HepG2 (cell line): ENCODE measurements around the gene PRM3. TPM values are rescaled to one million over a fixed set of nuclear protein-coding genes. Genes with fewer than 3 reads are reported as not detected.

ENCODE experiments used
- ATAC-seq: fragments of 200-7000 bp; cut with Tn5 transposase; 3 replicates; pipeline ENCODE4 v1.9.1; 2020; ENCODE audit warnings: mild to moderate bottlenecking, moderate library complexity
- BruUV-seq: library from RNA; stranded (reverse); fragments of 400-500 nt; replicated peaks from 2 replicates; lab custom pipeline; 2021; lab: Mats Ljungman, UMichigan
- CTCF ChIA-PET: fragments of 300-600 bp; formaldehyde crosslinking; extraction: SDS; loops from one replicate; lab custom pipeline; 2021; ENCODE audit warnings: low total read pairs, inconsistent platforms, low intra/inter-chr PET ratio; lab: Yijun Ruan, JAX
- POLR2A ChIA-PET: fragments of 350-600 bp; sonication (Branson Sonifier 250); formaldehyde crosslinking; loops from one replicate; lab custom pipeline; 2020; ENCODE audit warnings: antibody characterized with exemption, inconsistent platforms; lab: Yijun Ruan, JAX
- DNase-seq: peaks from one replicate; pipeline ENCODE4 v3.0.0-alpha.2; 2015; ENCODE audit warnings: low spot score
- FAIRE-seq: peaks from 3 replicates; lab custom pipeline; 2011; peaks lifted over from hg19 to GRCh38; lab: Jason Lieb, UNC
- H2AFZ ChIP-seq: one replicate; pipeline ENCODE4 v1.6.1; 2011; ENCODE audit warnings: low read length, inconsistent platforms
- H3K27ac ChIP-seq: fragments of 300-600 bp; 3 replicates; pipeline ENCODE4 v1.8.0; 2011; ENCODE audit warnings: mixed run types, mild to moderate bottlenecking, mixed read lengths, low read length, inconsistent platforms; ENCODE audit not compliant: insufficient read depth; ENCODE audit errors: extremely low read length
- H3K27me3 ChIP-seq, 2 experiments: fragments of 200-600 bp in 1 of 2; 2 replicates in 1 of 2; 3 replicates in 1 of 2; pipeline versions ENCODE4 v1.6.0 to v1.8.0; 2011; ENCODE audit warnings: low read length in 2 of 2, mild to moderate bottlenecking in 2 of 2, moderate library complexity in 2 of 2, inconsistent platforms in 1 of 2; ENCODE audit not compliant: insufficient read depth in 2 of 2, control insufficient read depth in 1 of 2
- H3K36me3 ChIP-seq, 2 experiments: fragments of 200-600 bp in 1 of 2; replicated peaks in 1 of 2; 2 replicates in 1 of 2; 3 replicates in 1 of 2; pipeline versions ENCODE4 v1.5.1 to v1.8.0; 2011; ENCODE audit warnings: low read length in 2 of 2, inconsistent platforms in 1 of 2; ENCODE audit not compliant: insufficient read depth in 2 of 2, control insufficient read depth in 1 of 2
- H3K4me1 ChIP-seq: 2 replicates; pipeline ENCODE4 v1.5.1; 2012; ENCODE audit warnings: low read length, inconsistent platforms; ENCODE audit not compliant: insufficient read depth
- H3K4me2 ChIP-seq: 2 replicates; pipeline ENCODE4 v1.6.0; 2011; ENCODE audit warnings: low read depth, low read length, inconsistent platforms
- H3K4me3 ChIP-seq, 3 experiments: fragments of 200-600 bp in 1 of 3; sonication (generic), shearing (Covaris generic) in 1 of 3; replicated peaks in 1 of 3; 2 replicates each; pipeline ENCODE4 v1.5.1; 2011 to 2016; ENCODE audit warnings: low read length in 3 of 3, inconsistent platforms in 2 of 3, low read depth in 2 of 3, mild to moderate bottlenecking in 2 of 3, control low read depth in 1 of 3, mixed read lengths in 1 of 3; ENCODE audit not compliant: insufficient read depth in 1 of 3
- H3K79me2 ChIP-seq: one replicate; pipeline ENCODE4 v1.6.1; 2011; ENCODE audit warnings: low read length, inconsistent platforms; ENCODE audit not compliant: insufficient read depth
- H3K9ac ChIP-seq: 2 replicates; pipeline ENCODE4 v1.6.0; 2011; ENCODE audit warnings: mild to moderate bottlenecking, low read depth, low read length, inconsistent platforms; ENCODE audit not compliant: insufficient read depth
- H3K9me3 ChIP-seq: 2 replicates; pipeline ENCODE4 v1.5.1; 2012; ENCODE audit warnings: mild to moderate bottlenecking, low read length
- H4K20me1 ChIP-seq: 2 replicates; pipeline ENCODE4 v1.6.0; 2011; ENCODE audit warnings: inconsistent platforms, mild to moderate bottlenecking, low read length, moderate library complexity; ENCODE audit not compliant: insufficient read depth
- EP300 ChIP-seq, 3 experiments: sonication (generic) in 1 of 3; formaldehyde crosslinking in 1 of 3; IDR thresholded peaks; 2 replicates each; pipeline versions ENCODE4 v1.5.1 to v1.6.1; 2011 to 2020; ENCODE audit warnings: low read depth in 2 of 3, low read length in 2 of 3, borderline replicate concordance in 1 of 3, improper control_type of control experiment in 1 of 3, mild to moderate bottlenecking in 1 of 3, missing genetic modification reagents in 1 of 3, moderate library complexity in 1 of 3
- HNRNPL ChIP-seq: fragments of 200-400 bp; formaldehyde crosslinking; IDR thresholded peaks from 2 replicates; pipeline ENCODE4 v1.6.1; 2017; ENCODE audit warnings: mild to moderate bottlenecking, low read depth, low read length
- JUN ChIP-seq: sonication (generic); formaldehyde crosslinking; IDR thresholded peaks from 2 replicates; pipeline ENCODE4 v1.4.0; 2020; ENCODE audit warnings: mild to moderate bottlenecking, missing genetic modification reagents
- NFE2L1 ChIP-seq: sonication (generic); formaldehyde crosslinking; IDR thresholded peaks from 2 replicates; pipeline ENCODE4 v1.4.0; 2020; ENCODE audit warnings: missing genetic modification reagents, mild to moderate bottlenecking, borderline replicate concordance
- RFXAP ChIP-seq: sonication (generic); formaldehyde crosslinking; IDR thresholded peaks from 2 replicates; pipeline ENCODE4 v1.4.0; 2020; ENCODE audit warnings: missing genetic modification reagents, borderline replicate concordance
- ZFP62 ChIP-seq: sonication (generic); formaldehyde crosslinking; IDR thresholded peaks from 2 replicates; pipeline ENCODE4 v1.4.0; 2020; ENCODE audit warnings: missing genetic modification reagents
- ZFX ChIP-seq: sonication (generic); formaldehyde crosslinking; IDR thresholded peaks from 2 replicates; pipeline ENCODE4 v1.4.0; 2020; ENCODE audit warnings: mild to moderate bottlenecking, low read depth, missing genetic modification reagents, moderate library complexity
- ZKSCAN1 ChIP-seq: fragments of 150-350 bp; IDR thresholded peaks from 2 replicates; pipeline ENCODE4 v1.6.1; 2014; ENCODE audit warnings: low read length
- ZNF263 ChIP-seq: sonication (generic); formaldehyde crosslinking; IDR thresholded peaks from 2 replicates; pipeline ENCODE4 v1.4.0; 2020; ENCODE audit warnings: missing genetic modification reagents
- ZNF672 ChIP-seq: sonication (generic); formaldehyde crosslinking; IDR thresholded peaks from 2 replicates; pipeline ENCODE4 v1.8.1; 2022; ENCODE audit warnings: missing genetic modification reagents
- ZNF891 ChIP-seq: sonication (generic); formaldehyde crosslinking; IDR thresholded peaks from 2 replicates; pipeline ENCODE4 v1.5.0; 2020; ENCODE audit warnings: mild to moderate bottlenecking, missing genetic modification reagents
- WGBS: methylation state at CpG from one replicate; pipeline ENCODE4 v1.1.6; 2017; ENCODE audit warnings: low lambda C conversion rate; 5-methylcytosine and 5-hydroxymethylcytosine counted together
- in situ Hi-C: cut with HindIII; loops from 2 replicates; pipeline ENCODE4 v1.10.0; 2017; ENCODE audit warnings: low pct_unique_long_range_greater_than_20kb; ENCODE audit not compliant: extremely low pct_ligation_motif_present
- intact Hi-C: fragments of 100-400 bp; cut with micrococcal nuclease; formaldehyde crosslinking; loops from one replicate; pipeline ENCODE4 v1.10.0; 2022; ENCODE audit not compliant: unreplicated experiment
- polyA plus RNA-seq, 8 experiments: library from polyadenylated mRNA; depleted of rRNA in 3 of 8; stranded (reverse) in 7 of 8; unstranded in 1 of 8; fragments of >200 nt; fragmentation: Illumina TruSeq in 4 of 8; extraction: Trizol in 4 of 8; gene quantifications; 2 replicates each; pipeline versions ENCODE4 v1.2.1 to v1.2.3, GENCODE V29; 2011 to 2016; ENCODE audit warnings: low read depth in 4 of 8, missing spikeins in 1 of 8, mixed read lengths in 1 of 8; ENCODE audit not compliant: insufficient read depth in 1 of 8
- total RNA-seq, 5 experiments: library from RNA; depleted of rRNA; stranded (reverse); fragments of >200 nt; fragmentation: Illumina TruSeq; extraction: Trizol; gene quantifications; 2 replicates each; pipeline ENCODE4 v1.2.3, GENCODE V29; 2016; ENCODE audit warnings: low read depth in 1 of 5
- TF ChIP-seq, protein P1 (sequence below): sonication (generic); formaldehyde crosslinking; IDR thresholded peaks from 2 replicates; pipeline ENCODE4 v1.8.1; 2023; ENCODE audit warnings: mild to moderate bottlenecking, missing genetic modification reagents
- TF ChIP-seq, protein P2 (sequence below): sonication (generic); formaldehyde crosslinking; conservative IDR thresholded peaks from 2 replicates; pipeline ENCODE4 v1.8.0; 2022; ENCODE audit warnings: mild to moderate bottlenecking, moderate library complexity, missing genetic modification reagents
- TF ChIP-seq, protein P3 (sequence below): sonication (generic); formaldehyde crosslinking; IDR thresholded peaks from 2 replicates; pipeline ENCODE4 v1.4.0; 2020; ENCODE audit warnings: mild to moderate bottlenecking, low read depth, missing genetic modification reagents

The PRM3 gene
- total and polyA plus RNA-seq, 2 of the 13 experiments (the other 11 are each of a cell fraction or from before 2014, with no cell fraction given), result not detected

DNA sequence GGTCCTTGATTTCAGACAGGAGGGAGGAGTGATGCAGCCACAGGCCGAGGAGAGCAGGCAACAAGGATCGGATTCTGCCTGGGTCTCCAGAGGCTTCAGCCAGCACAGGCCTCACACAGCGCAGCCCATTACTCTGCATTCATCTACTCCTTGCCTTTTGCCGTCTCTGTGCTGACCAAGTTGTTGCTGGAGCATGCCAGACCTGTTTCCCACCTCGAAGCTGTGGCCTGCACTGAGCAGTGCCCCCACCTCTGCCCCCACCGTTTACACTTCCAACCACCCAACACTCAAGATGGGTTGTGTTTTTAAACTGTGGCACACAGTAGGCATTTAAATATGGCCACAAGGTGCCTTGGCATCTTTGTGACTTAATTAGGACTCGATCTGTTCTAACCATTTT lies 1.5 kb upstream of the PRM3 start (continued):
- TF ChIP-seq, protein P1, sequence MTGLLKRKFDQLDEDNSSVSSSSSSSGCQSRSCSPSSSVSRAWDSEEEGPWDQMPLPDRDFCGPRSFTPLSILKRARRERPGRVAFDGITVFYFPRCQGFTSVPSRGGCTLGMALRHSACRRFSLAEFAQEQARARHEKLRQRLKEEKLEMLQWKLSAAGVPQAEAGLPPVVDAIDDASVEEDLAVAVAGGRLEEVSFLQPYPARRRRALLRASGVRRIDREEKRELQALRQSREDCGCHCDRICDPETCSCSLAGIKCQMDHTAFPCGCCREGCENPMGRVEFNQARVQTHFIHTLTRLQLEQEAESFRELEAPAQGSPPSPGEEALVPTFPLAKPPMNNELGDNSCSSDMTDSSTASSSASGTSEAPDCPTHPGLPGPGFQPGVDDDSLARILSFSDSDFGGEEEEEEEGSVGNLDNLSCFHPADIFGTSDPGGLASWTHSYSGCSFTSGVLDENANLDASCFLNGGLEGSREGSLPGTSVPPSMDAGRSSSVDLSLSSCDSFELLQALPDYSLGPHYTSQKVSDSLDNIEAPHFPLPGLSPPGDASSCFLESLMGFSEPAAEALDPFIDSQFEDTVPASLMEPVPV, result no peak
- TF ChIP-seq ZFP62 (CRISPR knock-in tag) (no peak), ZNF891 (CRISPR knock-in tag) (peak; percentile 89), ZKSCAN1 (0 out of 2 replicates have a peak, but pooled peaks have one; percentile 41), RFXAP (CRISPR knock-in tag) (no peak), JUN (CRISPR knock-in tag) (no peak)

DNA sequence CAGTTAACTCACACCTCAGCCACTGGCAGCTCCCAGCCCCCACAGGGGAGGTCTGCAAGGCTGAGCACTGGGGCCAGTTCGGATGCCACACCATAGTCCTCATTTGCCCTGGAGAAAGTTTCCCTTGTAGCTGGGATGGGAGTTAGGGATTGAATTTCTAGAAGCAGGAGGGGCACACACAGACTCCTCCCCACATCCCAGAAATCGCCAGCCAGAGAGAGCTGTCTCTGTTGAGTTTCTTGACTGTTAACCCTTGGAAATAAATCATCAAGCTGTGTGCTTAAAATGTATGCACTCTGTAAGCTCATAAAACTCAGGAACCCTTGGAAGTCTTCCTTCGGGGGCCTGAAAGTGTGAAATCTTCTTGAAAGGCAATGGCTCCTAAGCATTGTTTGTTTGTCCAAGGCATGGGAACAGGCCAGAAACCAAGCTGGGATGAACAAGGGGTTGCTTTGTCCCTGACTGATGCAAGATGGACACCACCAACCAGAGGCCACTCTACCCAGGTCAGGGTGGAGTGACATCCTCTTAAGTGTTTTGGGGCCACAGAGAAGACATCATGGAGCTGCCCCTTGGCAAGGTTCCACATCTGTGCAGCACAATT lies 394 bp upstream of the PRM3 start:
- FAIRE-seq (peak; percentile 83), DNase-seq (peak; percentile 91), ATAC-seq (peak; percentile 60)
- intact Hi-C loops, result no loop called here
- Histone ChIP-seq H3K27me3 (no peaks in the 10 kb centered on the region), H4K20me1 (no peaks in the 10 kb centered on the region), H3K9me3 (no peaks in the 10 kb centered on the region), H3K4me3 (no peak overlapping the region), H3K36me3 (no peaks in the 10 kb centered on the region), H3K4me2 (peak overlapping the region; percentile 38), H3K79me2 (no peaks in the 10 kb centered on the region), H2AFZ (peak overlapping the region; percentile 73), H3K4me1 (peaks cover 92% of the 10 kb centered on the region), H3K27ac (peak overlapping the region; percentile 81), H3K9ac (peak overlapping the region; percentile 50)
- no TSS peak for BruUV-seq
- POLR2A ChIA-PET, result interaction anchor here (0.9 to 14.0 kb wide), 11 partner anchors 10 to 97 kb away, joined by 3 to 351 read pairs (median 12); partner anchors contain the start of gene SOCS1
- in situ Hi-C loops, result no loop called here
- WGBS, result 39% methylated on average over 3 of the region's 3 CpGs
- CTCF ChIA-PET, result no interaction called here
- TF ChIP-seq ZNF263 (CRISPR knock-in tag) (no peak; the same call in 1 of the 2 replicates), ZFX (CRISPR knock-in tag) (peak; percentile 61; the same call in 1 of the 2 replicates), NFE2L1 (CRISPR knock-in tag) (no peak), ZNF672 (CRISPR knock-in tag) (no peak), EP300 (IDR thresholded peaks at IDR 0.05; ENCODE audit: low read depth in 2 of 2, low read length in 2 of 2) (peak; percentile 11 to 68; a peak in 2 of 4 replicates), EP300 (CRISPR knock-in tag; IDR thresholded peaks at IDR 0.05; ENCODE audit: borderline replicate concordance) (0 out of 2 replicates have a peak, but pooled peaks have one; percentile 31), HNRNPL (0 out of 2 replicates have a peak, but pooled peaks have one; percentile 12)
- TF ChIP-seq, protein P2, sequence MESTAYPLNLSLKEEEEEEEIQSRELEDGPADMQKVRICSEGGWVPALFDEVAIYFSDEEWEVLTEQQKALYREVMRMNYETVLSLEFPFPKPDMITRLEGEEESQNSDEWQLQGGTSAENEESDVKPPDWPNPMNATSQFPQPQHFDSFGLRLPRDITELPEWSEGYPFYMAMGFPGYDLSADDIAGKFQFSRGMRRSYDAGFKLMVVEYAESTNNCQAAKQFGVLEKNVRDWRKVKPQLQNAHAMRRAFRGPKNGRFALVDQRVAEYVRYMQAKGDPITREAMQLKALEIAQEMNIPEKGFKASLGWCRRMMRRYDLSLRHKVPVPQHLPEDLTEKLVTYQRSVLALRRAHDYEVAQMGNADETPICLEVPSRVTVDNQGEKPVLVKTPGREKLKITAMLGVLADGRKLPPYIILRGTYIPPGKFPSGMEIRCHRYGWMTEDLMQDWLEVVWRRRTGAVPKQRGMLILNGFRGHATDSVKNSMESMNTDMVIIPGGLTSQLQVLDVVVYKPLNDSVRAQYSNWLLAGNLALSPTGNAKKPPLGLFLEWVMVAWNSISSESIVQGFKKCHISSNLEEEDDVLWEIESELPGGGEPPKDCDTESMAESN, result no peak
- TF ChIP-seq, protein P3, sequence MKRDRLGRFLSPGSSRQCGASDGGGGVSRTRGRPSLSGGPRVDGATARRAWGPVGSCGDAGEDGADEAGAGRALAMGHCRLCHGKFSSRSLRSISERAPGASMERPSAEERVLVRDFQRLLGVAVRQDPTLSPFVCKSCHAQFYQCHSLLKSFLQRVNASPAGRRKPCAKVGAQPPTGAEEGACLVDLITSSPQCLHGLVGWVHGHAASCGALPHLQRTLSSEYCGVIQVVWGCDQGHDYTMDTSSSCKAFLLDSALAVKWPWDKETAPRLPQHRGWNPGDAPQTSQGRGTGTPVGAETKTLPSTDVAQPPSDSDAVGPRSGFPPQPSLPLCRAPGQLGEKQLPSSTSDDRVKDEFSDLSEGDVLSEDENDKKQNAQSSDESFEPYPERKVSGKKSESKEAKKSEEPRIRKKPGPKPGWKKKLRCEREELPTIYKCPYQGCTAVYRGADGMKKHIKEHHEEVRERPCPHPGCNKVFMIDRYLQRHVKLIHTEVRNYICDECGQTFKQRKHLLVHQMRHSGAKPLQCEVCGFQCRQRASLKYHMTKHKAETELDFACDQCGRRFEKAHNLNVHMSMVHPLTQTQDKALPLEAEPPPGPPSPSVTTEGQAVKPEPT (CRISPR knock-in tag), result 0 out of 2 replicates have a peak, but pooled peaks have one; percentile 4
